ENCODE measurements around the gene CNGB1.
"Not testable (repeated sequence)": the region's sequence is repeated elsewhere in the genome, so short reads cannot be mapped to it uniquely, and the experiment has no call there.

CNGB1 gene

GRCh38 chr16:57908409-57908987 lies 62.4 kb downstream of the CNGB1 start:
- FAIRE-seq (no peak), DNase-seq (ENCODE audit: low spot score) (no peak)

GRCh38 chr16:57906382-57907316 lies 64.3 kb downstream of the CNGB1 start:
- FAIRE-seq (no peak), DNase-seq (ENCODE audit: low spot score) (no peak)

- DNase-seq (ENCODE audit: low spot score) (no peak), FAIRE-seq (no peak)
Measured at GRCh38 chr16:57904101-57904500, 66.8 kb downstream of the CNGB1 start.

GRCh38 chr16:57903656-57904055 lies 67.3 kb downstream of the CNGB1 start:
- FAIRE-seq (no peak), DNase-seq (ENCODE audit: low spot score) (no peak)

GRCh38 chr16:57901480-57902069 lies 69.4 kb downstream of the CNGB1 start:
- no peak for FAIRE-seq
- DNase-seq (ENCODE audit: low spot score), result no peak

GRCh38 chr16:57900796-57901479 lies 70.0 kb downstream of the CNGB1 start:
- DNase-seq (ENCODE audit: low spot score) (no peak), FAIRE-seq (no peak)

- peak; percentile 50 for DNase-seq (ENCODE audit: low spot score)
- FAIRE-seq, result no peak
Measured at GRCh38 chr16:57899771-57900661, 70.9 kb downstream of the CNGB1 start.

GRCh38 chr16:57898961-57899360 lies 72.0 kb downstream of the CNGB1 start:
- peak; percentile 63 for FAIRE-seq

GRCh38 chr16:57897996-57898395 lies 72.9 kb downstream of the CNGB1 start:
- DNase-seq (ENCODE audit: low spot score), result no peak
- FAIRE-seq, result no peak

More at GRCh38 chr16:57898961-57899360, 72.0 kb downstream of the CNGB1 start:
- peak; percentile 65 for DNase-seq (ENCODE audit: low spot score)

- no peak for DNase-seq (ENCODE audit: low spot score)
Measured at GRCh38 chr16:57897053-57897784, 73.7 kb downstream of the CNGB1 start.

GRCh38 chr16:57895081-57895547 lies 75.8 kb downstream of the CNGB1 start:
- FAIRE-seq; DNase-seq (ENCODE audit: low spot score): not testable (repeated sequence)

More at GRCh38 chr16:57897053-57897784, 73.7 kb downstream of the CNGB1 start:
- FAIRE-seq, result no peak

- FAIRE-seq (no peak), DNase-seq (ENCODE audit: low spot score) (no peak)
Measured at GRCh38 chr16:57894390-57895080, 76.4 kb downstream of the CNGB1 start.

GRCh38 chr16:57893559-57894389 lies 77.2 kb downstream of the CNGB1 start:
- FAIRE-seq (peak; percentile 71), DNase-seq (ENCODE audit: low spot score) (peak; percentile 90)

GRCh38 chr16:57893217-57893558 lies 77.7 kb downstream of the CNGB1 start:
- DNase-seq (ENCODE audit: low spot score) (no peak), FAIRE-seq (no peak)

- FAIRE-seq (no peak), DNase-seq (ENCODE audit: low spot score) (peak; percentile 39)
Measured at GRCh38 chr16:57892447-57893096, 78.4 kb downstream of the CNGB1 start.

- FAIRE-seq (peak; percentile 88), DNase-seq (ENCODE audit: low spot score) (peak; percentile 86)
Measured at GRCh38 chr16:57892041-57892440, 78.9 kb downstream of the CNGB1 start.

GRCh38 chr16:57890752-57891111 lies 80.2 kb downstream of the CNGB1 start:
- FAIRE-seq (no peak), DNase-seq (ENCODE audit: low spot score) (no peak)
